Effector CD8-positive, alpha-beta T cell (primary cell): ENCODE measurements around the gene MRPL43.

ENCODE experiments used
- DNase-seq: peaks from one replicate; lab custom pipeline; 2025; lab: John Stamatoyannopoulos, UW

Gene MRPL43

DNA sequence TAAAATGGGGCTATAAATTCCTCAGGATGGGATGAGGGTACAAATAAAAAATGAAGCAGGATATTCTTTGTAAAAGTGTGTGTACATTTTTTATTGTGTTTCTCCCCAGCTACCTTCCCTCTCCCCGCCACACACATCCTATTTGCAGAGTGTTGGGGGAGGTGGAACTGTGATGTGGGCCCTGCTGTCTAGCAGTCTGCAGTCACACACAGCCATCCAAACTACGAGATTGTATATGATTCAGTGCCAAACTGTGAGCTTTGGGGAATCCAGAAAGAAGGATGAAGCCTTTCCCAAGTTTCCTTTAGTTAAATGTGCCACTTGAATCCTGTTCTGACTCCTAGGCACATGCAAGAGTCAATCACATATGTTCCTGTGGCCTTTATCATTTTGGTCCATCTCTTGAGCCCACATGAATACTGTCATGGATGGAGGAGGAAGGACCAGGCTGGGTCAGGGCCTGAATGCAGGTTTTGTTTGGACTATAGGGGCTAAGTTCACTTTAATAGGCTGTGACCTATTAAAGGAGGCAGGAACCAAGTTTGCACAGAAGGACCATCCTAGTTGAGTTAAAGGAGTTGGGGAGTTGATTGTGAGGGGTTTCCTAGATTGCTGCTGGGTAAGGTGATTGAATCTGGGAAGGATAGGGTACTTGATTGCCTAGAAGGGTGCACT lies 19.1 kb downstream of the MRPL43 start:
- no peak for DNase-seq

DNA sequence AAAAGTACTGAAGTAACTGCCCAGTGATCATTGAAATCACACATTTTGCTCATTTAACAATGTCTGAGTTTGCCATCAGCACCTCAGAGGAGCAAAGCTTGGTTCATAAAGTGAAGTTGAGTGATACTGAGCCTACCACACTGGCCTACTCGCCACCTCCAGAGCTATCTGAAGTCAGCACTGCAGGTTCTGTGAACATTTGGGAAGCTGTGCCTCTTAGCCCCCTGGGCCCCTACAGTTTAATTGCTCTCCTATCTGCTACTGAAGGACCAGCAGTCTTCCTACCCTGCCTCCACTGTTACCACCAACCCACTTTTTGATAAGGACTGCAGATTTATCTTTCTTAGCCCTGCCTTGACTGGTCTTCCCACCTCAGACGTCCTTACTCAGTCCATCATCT lies 20.0 kb downstream of the MRPL43 start:
- DNase-seq: no peak

DNA sequence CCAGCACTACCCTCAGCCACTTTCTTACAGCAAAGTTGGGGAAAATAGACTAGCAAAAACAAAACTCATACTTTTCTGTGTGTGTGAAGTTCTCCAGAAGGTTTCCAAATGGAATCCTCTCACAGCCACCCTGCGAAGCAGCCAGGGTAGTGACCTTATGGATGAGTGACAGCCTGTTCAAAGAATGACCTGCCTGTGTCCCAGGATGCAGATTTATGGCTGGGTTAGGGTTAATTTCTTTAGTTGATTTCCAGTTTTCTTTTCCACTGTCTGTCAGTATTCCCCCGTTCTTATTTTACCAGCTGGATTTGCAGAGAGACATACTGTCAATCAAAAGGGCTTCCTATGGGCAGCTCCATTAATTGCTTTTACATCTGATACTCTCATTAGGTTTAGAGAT lies 20.4 kb downstream of the MRPL43 start:
- no peak for DNase-seq

DNA sequence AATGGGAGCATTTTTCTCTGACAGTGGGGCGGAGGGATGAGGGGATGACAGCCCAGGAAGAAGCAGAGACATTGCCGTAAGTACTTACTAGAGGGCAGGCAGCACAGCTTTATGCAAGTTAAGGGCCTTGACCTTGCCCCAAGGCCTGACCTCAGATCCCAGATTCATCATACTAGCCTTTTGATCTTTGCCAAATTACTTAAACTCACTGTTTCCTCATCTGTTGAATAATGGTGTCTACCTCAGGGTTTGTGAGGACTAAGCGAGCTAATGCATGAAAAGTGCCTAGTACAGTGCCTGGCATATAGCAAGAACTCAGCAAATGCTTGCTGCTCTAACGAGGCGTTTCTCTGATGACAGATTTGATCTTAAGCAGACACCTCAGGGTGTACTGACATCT lies 21.5 kb downstream of the MRPL43 start:
- no peak for DNase-seq

DNA sequence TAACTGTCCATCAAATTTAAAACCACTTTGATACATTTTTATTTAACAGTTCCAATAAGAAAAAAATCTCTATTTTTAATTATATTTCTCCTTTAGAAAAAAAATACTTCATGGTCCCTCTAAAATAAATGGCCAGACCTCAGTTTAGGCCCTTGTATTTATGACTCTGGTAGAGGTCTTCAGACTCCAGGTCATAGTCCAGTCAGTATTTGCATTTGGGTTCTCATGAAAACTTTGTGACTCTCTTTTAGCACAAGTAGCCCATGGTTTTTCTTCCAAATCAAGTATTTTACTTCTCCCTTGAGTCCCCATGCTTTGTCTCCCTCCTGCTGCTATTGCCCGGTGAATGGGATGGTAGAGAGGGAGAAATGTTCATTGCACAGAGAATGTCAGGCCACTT lies 23.5 kb downstream of the MRPL43 start:
- no peak for DNase-seq

DNA sequence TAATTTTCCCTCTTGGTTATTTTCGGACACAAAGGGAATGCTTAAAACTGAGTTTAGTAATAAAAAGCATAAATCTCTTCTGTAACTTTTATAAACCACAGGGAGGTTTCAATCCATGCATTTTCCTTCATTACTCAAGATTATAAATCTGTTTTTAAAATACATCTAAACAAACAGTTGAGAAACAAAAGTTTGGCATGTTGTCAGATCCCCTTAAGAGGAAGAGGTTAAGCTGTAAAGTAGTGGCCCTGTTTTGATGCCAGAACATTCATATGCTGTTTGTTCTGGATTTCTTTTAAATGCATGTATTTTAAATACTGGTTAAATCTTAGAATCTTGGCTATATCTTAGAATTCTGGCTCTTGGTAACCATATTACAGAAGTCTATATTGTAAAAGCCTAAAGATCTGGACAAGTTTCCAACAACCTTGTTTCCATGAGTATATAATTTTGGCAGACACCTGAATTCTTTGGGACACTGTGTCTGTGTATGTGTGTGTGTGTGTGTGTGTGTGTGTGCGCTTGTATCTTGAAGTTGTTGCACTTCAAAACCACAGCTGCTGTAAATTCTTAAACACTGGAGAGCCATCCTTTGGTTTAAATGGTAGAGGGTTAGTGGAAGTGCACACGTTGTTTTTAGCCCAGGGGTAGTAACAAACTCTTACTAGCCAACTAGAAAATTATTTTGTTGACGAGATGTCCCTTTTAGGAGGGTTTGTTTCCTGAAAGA lies 24.8 kb downstream of the MRPL43 start:
- DNase-seq: no peak

DNA sequence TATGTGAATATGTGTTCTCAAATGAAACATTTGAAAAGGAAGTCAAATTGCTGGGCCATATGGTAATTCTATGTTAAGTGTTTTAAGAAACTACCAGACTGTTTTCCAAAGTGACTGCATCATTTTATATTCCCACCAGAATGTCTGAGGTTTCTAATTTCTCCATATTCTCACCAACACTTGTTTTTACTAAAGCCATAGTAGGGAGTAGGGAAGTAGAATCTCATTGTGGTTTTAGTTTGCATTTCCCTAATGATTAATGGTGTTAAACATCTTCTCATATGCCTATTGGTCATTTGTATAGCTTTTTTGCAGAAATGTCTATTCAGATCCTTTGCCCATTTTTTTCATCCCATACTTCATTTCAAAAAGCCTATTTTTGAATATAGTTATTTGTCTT lies 27.0 kb downstream of the MRPL43 start:
- no peak for DNase-seq

DNA sequence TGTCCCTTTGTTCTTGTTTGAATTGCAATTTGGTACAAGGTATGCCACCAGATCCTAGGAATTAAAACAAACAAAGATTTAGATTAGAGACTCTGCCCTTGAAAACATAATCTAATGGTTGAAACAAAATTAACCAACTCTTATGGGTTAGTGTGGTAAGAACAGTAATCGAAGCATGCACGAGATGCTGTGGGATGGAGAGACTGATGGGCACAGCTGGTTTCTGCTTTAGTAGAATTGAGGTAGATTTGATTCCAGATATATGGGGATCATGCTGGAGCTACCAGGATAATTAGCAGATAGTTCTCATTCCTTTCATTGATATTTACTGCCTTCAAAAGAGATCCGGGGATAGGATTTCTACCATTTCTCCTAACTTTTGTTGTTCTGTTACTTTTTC lies 38.4 kb downstream of the MRPL43 start:
- no peak for DNase-seq

DNA sequence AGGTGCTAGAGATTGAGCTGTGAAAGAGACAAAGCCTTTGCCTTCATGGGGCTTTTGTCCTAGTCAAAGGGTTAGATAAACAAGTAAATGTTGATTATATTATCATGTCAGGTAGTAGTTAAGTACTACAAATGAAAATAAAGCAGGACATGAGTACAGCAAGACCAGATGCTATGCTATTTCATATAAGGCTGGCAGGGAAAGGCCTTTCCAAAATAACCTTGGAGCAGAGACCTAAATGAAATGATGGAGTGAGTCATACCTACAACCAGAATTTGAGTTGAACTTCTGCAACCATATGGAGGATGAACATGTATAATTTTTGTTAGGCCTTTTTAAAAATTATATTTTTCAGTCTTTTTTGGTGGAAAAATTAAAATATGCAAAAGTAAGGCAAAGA lies 41.5 kb downstream of the MRPL43 start:
- DNase-seq: no peak

DNA sequence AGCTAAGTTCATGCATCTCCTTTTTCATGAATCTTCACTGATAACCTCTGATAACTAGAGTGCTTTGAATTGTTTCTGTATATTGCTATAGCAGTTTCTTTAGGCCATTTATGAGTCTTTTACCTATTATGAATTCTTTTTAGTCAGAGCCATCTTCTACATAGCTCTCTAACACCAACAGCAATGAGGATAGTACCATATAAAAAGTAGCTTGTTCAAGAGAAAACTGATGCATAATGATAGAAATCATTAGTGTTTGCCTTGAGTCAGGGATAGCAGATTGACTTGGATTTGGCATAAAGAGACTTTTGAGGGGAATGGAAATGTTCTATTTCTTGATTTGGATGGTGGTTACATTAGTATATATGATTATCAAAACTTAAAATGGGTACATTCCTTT lies 43.8 kb downstream of the MRPL43 start:
- DNase-seq: no peak

DNA sequence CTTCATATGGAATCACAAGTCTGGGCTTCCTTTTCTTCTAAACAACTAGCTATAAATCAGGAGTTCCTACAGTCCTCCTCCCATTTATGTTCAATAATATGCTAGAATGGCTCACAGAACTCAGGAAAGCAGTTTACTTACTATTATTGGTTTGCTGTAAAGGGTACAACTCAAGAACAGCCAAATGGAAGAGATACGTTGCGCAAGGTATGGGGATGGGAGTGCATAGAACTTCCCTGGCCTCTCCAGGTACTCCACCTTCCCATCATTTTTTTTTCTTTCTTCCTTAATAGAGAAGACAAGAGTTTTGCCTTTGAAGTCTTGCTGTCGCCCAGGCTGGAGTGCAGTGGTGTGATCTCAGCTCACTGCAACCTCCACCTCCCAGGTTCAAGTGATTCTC lies 45.1 kb downstream of the MRPL43 start:
- no peak for DNase-seq

DNA sequence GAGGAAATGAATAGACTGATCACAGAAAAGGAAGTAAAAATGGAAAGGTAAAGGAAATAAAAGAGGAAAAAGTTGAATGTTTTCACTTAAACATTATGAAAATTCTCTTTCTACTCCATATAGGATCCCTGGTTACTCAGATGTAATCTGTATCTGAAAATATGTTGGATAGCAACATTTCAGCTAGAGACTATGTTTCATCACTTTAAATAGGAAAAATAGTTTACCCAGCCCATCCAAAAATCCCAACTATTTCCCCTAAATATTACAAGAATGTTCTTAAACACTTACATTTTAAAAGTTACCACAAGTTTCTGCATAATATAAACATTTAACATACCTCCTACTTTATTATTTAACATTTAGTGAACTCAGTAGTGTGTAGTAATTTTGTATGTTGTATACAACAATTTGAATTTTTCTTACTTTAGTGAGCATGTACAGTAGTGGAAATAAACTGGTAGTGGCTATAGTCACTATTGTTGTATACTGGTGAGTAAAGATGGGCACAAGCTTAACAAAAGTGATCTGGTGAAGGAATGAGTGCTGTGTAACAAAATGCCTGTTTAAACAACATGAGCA lies 47.4 kb downstream of the MRPL43 start:
- no peak for DNase-seq
